ENCODE data around the gene TAS2R31. TPM values are rescaled to one million over a fixed set of nuclear protein-coding genes. Genes with fewer than 3 reads are reported as not detected.
"Not testable (repeated sequence)": the region's sequence is repeated elsewhere in the genome, so short reads cannot be mapped to it uniquely, and the experiment has no call there.

TAS2R31 gene
- polyA plus RNA-seq, 1 donor from 2014 or later = 4.0 TPM

GRCh38 chr12:11067514-11067913 lies 36.3 kb upstream of the TAS2R31 start:
- Histone ChIP-seq H2AFZ (ENCODE audit: low read depth, low read length) (no peak overlapping the region), H3K36me3 (ENCODE audit: insufficient read depth, low read length) (no peaks in the 10 kb centered on the region), H3K9ac (ENCODE audit: low read length) (no peak overlapping the region), H3K27me3 (ENCODE audit: insufficient read depth, low read depth, low read length) (no peaks in the 10 kb centered on the region), H3K9me3 (ENCODE audit: low read length) (no peaks in the 10 kb centered on the region), H3K4me2 (ENCODE audit: low read length) (no peak overlapping the region), H4K20me1 (ENCODE audit: insufficient read depth) (no peaks in the 10 kb centered on the region), H3K4me3 (ENCODE audit: low read length) (no peak overlapping the region), H3K79me2 (replicated peaks; ENCODE audit: insufficient read depth, low read length) (no peaks in the 10 kb centered on the region), H3K9me2 (ENCODE audit: insufficient read depth, low read length) (no peaks in the 10 kb centered on the region), H3F3A (ENCODE audit: insufficient read depth, low read length, poor library complexity, severe bottlenecking) (no peaks in the 10 kb centered on the region), H3K27ac (ENCODE audit: low read length) (no peak overlapping the region)
- TF ChIP-seq TAF1 (IDR thresholded peaks at IDR 0.05; ENCODE audit: low read depth) (no peak), EZH2 (IDR thresholded peaks at IDR 0.05; ENCODE audit: borderline replicate concordance, insufficient read depth, low read length, poor library complexity, severe bottlenecking) (no peak), CTCF (IDR thresholded peaks at IDR 0.05; ENCODE audit: poor library complexity, severe bottlenecking) (no peak), MXI1 (conservative IDR thresholded peaks at IDR 0.05; ENCODE audit: poor library complexity, severe bottlenecking) (no peak), EP300 (conservative IDR thresholded peaks at IDR 0.05; ENCODE audit: poor library complexity, severe bottlenecking) (no peak), SMC3 (conservative IDR thresholded peaks at IDR 0.05; ENCODE audit: poor library complexity) (no peak), RAD21 (conservative IDR thresholded peaks at IDR 0.05) (no peak), POLR2AphosphoS5 (IDR thresholded peaks at IDR 0.05) (no peak)
- TF ChIP-seq, protein P1, sequence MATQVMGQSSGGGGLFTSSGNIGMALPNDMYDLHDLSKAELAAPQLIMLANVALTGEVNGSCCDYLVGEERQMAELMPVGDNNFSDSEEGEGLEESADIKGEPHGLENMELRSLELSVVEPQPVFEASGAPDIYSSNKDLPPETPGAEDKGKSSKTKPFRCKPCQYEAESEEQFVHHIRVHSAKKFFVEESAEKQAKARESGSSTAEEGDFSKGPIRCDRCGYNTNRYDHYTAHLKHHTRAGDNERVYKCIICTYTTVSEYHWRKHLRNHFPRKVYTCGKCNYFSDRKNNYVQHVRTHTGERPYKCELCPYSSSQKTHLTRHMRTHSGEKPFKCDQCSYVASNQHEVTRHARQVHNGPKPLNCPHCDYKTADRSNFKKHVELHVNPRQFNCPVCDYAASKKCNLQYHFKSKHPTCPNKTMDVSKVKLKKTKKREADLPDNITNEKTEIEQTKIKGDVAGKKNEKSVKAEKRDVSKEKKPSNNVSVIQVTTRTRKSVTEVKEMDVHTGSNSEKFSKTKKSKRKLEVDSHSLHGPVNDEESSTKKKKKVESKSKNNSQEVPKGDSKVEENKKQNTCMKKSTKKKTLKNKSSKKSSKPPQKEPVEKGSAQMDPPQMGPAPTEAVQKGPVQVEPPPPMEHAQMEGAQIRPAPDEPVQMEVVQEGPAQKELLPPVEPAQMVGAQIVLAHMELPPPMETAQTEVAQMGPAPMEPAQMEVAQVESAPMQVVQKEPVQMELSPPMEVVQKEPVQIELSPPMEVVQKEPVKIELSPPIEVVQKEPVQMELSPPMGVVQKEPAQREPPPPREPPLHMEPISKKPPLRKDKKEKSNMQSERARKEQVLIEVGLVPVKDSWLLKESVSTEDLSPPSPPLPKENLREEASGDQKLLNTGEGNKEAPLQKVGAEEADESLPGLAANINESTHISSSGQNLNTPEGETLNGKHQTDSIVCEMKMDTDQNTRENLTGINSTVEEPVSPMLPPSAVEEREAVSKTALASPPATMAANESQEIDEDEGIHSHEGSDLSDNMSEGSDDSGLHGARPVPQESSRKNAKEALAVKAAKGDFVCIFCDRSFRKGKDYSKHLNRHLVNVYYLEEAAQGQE (IDR thresholded peaks at IDR 0.05; ENCODE audit: borderline replicate concordance) = no peak

GRCh38 chr12:11062194-11062593 lies 31.0 kb upstream of the TAS2R31 start, which contains the start of gene TAS2R46:
Gene TAS2R46 (minus strand): TSS chr12:11062294. CDS start chr12:11062294, 0 bp downstream.
- H3K79me2 ChIP-seq (replicated peaks; ENCODE audit: insufficient read depth, low read length); H3K4me3 ChIP-seq (ENCODE audit: low read length); H3K9me3 ChIP-seq (ENCODE audit: low read length); H4K20me1 ChIP-seq (ENCODE audit: insufficient read depth); H2AFZ ChIP-seq (ENCODE audit: low read depth, low read length); H3K27me3 ChIP-seq (ENCODE audit: insufficient read depth, low read depth, low read length); H3K27ac ChIP-seq (ENCODE audit: low read length); H3K9ac ChIP-seq (ENCODE audit: low read length); H3K4me2 ChIP-seq (ENCODE audit: low read length); H3F3A ChIP-seq (ENCODE audit: insufficient read depth, low read length, poor library complexity, severe bottlenecking); H3K9me2 ChIP-seq (ENCODE audit: insufficient read depth, low read length); H3K36me3 ChIP-seq (ENCODE audit: insufficient read depth, low read length): not testable (repeated sequence)

DNA sequence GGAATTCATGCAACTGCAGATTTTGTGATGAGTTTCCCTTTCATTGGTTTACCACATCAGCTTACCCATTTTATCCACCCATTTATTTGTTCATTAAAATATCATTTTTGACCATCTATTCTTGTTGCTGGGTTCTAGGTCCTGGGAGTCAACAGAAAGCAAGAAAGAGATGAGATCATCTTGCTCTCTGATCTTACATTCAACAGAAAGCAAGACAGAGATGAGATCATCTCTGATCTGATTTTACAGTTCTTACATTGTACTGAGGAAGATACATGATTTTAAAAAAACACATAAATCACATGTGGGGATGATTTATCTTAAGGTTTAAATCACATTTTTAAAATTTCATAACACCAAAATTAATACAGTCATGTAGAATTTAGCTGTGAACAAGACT lies 28.6 kb upstream of the TAS2R31 start:
- no peaks in the 10 kb centered on the region for H3K9me2 ChIP-seq (ENCODE audit: insufficient read depth, low read length)
- no peak overlapping the region for H3K4me2 ChIP-seq (ENCODE audit: low read length)
- H4K20me1 ChIP-seq (ENCODE audit: insufficient read depth) = no peaks in the 10 kb centered on the region
- TF ChIP-seq POLR2AphosphoS5 (IDR thresholded peaks at IDR 0.05) (no peak), CTCF (IDR thresholded peaks at IDR 0.05; ENCODE audit: poor library complexity, severe bottlenecking) (no peak), RAD21 (conservative IDR thresholded peaks at IDR 0.05) (no peak), EZH2 (IDR thresholded peaks at IDR 0.05; ENCODE audit: borderline replicate concordance, insufficient read depth, low read length, poor library complexity, severe bottlenecking) (no peak), EP300 (conservative IDR thresholded peaks at IDR 0.05; ENCODE audit: poor library complexity, severe bottlenecking) (no peak), SMC3 (conservative IDR thresholded peaks at IDR 0.05; ENCODE audit: poor library complexity) (no peak), MXI1 (conservative IDR thresholded peaks at IDR 0.05; ENCODE audit: poor library complexity, severe bottlenecking) (no peak), TAF1 (IDR thresholded peaks at IDR 0.05; ENCODE audit: low read depth) (no peak)
- TF ChIP-seq, protein P1 (IDR thresholded peaks at IDR 0.05; ENCODE audit: borderline replicate concordance) = no peak
- no peaks in the 10 kb centered on the region for H3K9me3 ChIP-seq (ENCODE audit: low read length)
- H3K4me3 ChIP-seq (ENCODE audit: low read length) = no peak overlapping the region
- H3K27ac ChIP-seq (ENCODE audit: low read length) = no peak overlapping the region
- no peak overlapping the region for H2AFZ ChIP-seq (ENCODE audit: low read depth, low read length)
- no peaks in the 10 kb centered on the region for H3K36me3 ChIP-seq (ENCODE audit: insufficient read depth, low read length)
- H3K27me3 ChIP-seq (ENCODE audit: insufficient read depth, low read depth, low read length) = no peaks in the 10 kb centered on the region
- H3F3A ChIP-seq (ENCODE audit: insufficient read depth, low read length, poor library complexity, severe bottlenecking) = no peaks in the 10 kb centered on the region
- H3K9ac ChIP-seq (ENCODE audit: low read length) = no peak overlapping the region
- peaks cover 2% of the 10 kb centered on the region for H3K79me2 ChIP-seq (replicated peaks; ENCODE audit: insufficient read depth, low read length)

Measured in neural cell (in vitro differentiated cells).